Transverse colon (tissue), 3 donors: ENCODE measurements around the gene INPP4B.

Source experiments
- POLR2A ChIP-seq: fragments of 450-650 bp; IDR thresholded peaks from one replicate; pipeline ENCODE4 v1.6.1; 2016; ENCODE audit warnings: antibody characterized with exemption, mild to moderate bottlenecking, moderate library complexity
- TF ChIP-seq, protein P1 (sequence below), 5 experiments: fragments of 200-600 bp in 3 of 5; fragments of 450-650 bp in 2 of 5; sonication (generic) in 3 of 5; IDR thresholded peaks; 1 replicate in 2 of 5; 2 replicates in 3 of 5; pipeline ENCODE4 v1.5.1; 2016 to 2017; ENCODE audit warnings: antibody characterized with exemption in 5 of 5, inconsistent platforms in 3 of 5, mild to moderate bottlenecking in 2 of 5, moderate library complexity in 1 of 5

DNA sequence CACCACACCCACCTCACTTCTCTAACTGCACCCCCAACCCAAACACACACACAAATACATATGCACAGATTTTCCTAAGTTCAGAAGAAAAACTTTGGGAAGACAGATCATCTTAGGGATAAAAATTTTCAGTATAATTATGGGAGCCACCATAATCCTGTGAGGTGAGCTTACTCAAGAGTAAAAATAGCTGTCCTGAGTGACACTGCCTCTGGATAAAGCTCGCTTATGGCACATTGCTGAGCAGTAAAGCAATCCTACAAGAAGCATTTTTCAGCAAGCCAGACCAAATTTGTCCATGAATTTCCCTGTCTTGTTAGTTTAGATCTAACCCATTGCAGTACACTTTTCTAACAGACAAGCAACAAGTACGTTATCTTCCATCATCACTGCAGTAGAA lies 83.8 kb downstream of the INPP4B start:
- TF ChIP-seq, protein P1, sequence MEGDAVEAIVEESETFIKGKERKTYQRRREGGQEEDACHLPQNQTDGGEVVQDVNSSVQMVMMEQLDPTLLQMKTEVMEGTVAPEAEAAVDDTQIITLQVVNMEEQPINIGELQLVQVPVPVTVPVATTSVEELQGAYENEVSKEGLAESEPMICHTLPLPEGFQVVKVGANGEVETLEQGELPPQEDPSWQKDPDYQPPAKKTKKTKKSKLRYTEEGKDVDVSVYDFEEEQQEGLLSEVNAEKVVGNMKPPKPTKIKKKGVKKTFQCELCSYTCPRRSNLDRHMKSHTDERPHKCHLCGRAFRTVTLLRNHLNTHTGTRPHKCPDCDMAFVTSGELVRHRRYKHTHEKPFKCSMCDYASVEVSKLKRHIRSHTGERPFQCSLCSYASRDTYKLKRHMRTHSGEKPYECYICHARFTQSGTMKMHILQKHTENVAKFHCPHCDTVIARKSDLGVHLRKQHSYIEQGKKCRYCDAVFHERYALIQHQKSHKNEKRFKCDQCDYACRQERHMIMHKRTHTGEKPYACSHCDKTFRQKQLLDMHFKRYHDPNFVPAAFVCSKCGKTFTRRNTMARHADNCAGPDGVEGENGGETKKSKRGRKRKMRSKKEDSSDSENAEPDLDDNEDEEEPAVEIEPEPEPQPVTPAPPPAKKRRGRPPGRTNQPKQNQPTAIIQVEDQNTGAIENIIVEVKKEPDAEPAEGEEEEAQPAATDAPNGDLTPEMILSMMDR (IDR thresholded peaks at IDR 0.05), result no peak
- no peak for TF ChIP-seq POLR2A
